SK-N-SH treated with all-trans-retinoic acid at 6 μM for 48 hours (cell line): ENCODE results near the gene RTN4RL2.

Experiments used
- ATAC-seq: fragments of 200-7000 bp; cut with Tn5 transposase; 3 replicates; pipeline ENCODE4 v1.9.1; 2020; ENCODE audit warnings: mild to moderate bottlenecking, moderate library complexity
- ARNTL ChIP-seq: fragments of 450-650 bp; formaldehyde crosslinking; IDR thresholded peaks from 2 replicates; pipeline ENCODE4 v1.5.0; 2020; ENCODE audit warnings: low read depth, mild to moderate bottlenecking, moderate library complexity, borderline replicate concordance
- BACH2 ChIP-seq: fragments of 250-450 bp; sonication (Bioruptor Pico); IDR thresholded peaks from 2 replicates; pipeline ENCODE4 v1.9.0; 2021; ENCODE audit warnings: mild to moderate bottlenecking, borderline replicate concordance
- CSDC2 ChIP-seq: fragments of 250-450 bp; sonication (Bioruptor Pico); IDR thresholded peaks from 2 replicates; pipeline ENCODE4 v1.5.0; 2020; ENCODE audit warnings: mild to moderate bottlenecking, moderate library complexity
- ESRRG ChIP-seq: fragments of 250-450 bp; sonication (Bioruptor Pico); IDR thresholded peaks from 2 replicates; pipeline ENCODE4 v1.6.1; 2021; ENCODE audit warnings: mild to moderate bottlenecking
- GLIS3 ChIP-seq: fragments of 250-450 bp; sonication (Bioruptor Pico); IDR thresholded peaks from 2 replicates; pipeline ENCODE4 v1.5.0; 2020; ENCODE audit warnings: mild to moderate bottlenecking, moderate library complexity
- ISL1 ChIP-seq: fragments of 250-450 bp; sonication (Bioruptor Pico); IDR thresholded peaks from 2 replicates; pipeline ENCODE4 v2.1.2; 2022; ENCODE audit warnings: mild to moderate bottlenecking, moderate library complexity
- OSR1 ChIP-seq: fragments of 250-450 bp; sonication (Bioruptor Pico); IDR thresholded peaks from 2 replicates; pipeline ENCODE4 v1.8.0; 2022; ENCODE audit warnings: moderate library complexity, mild to moderate bottlenecking, inconsistent platforms
- PPARA ChIP-seq: fragments of 250-450 bp; sonication (Bioruptor Pico); IDR thresholded peaks from 2 replicates; pipeline ENCODE4 v1.5.0; 2020; ENCODE audit warnings: mild to moderate bottlenecking, borderline replicate concordance
- RARB ChIP-seq: fragments of 250-450 bp; sonication (Bioruptor Pico); IDR thresholded peaks from 2 replicates; pipeline ENCODE4 v1.8.0; 2021; ENCODE audit warnings: mild to moderate bottlenecking, moderate library complexity
- SNAI2 ChIP-seq: fragments of 250-450 bp; sonication (Bioruptor Pico); IDR thresholded peaks from 2 replicates; pipeline ENCODE4 v1.5.0; 2020; ENCODE audit warnings: mild to moderate bottlenecking, moderate library complexity
- TCF4 ChIP-seq: fragments of 250-450 bp; sonication (Bioruptor Pico); IDR thresholded peaks from 2 replicates; pipeline ENCODE4 v1.8.0; 2021; ENCODE audit warnings: mild to moderate bottlenecking, moderate library complexity, borderline replicate concordance
- TOX ChIP-seq: fragments of 250-450 bp; sonication (Bioruptor Pico); IDR thresholded peaks from 2 replicates; pipeline ENCODE4 v1.8.0; 2021; ENCODE audit warnings: mild to moderate bottlenecking, moderate library complexity, borderline replicate concordance
- ZFP3 ChIP-seq: fragments of 250-450 bp; sonication (Bioruptor Pico); IDR thresholded peaks from 2 replicates; pipeline ENCODE4 v1.5.0; 2020; ENCODE audit warnings: mild to moderate bottlenecking, moderate library complexity
- ZFP30 ChIP-seq: fragments of 450-650 bp; formaldehyde crosslinking; IDR thresholded peaks from 2 replicates; pipeline ENCODE4 v1.5.0; 2022; ENCODE audit warnings: mild to moderate bottlenecking, moderate library complexity
- ZNF565 ChIP-seq: fragments of 450-650 bp; formaldehyde crosslinking; conservative IDR thresholded peaks from 2 replicates; pipeline ENCODE4 v1.5.0; 2020; ENCODE audit warnings: low read depth, mild to moderate bottlenecking, moderate library complexity
- ZNF70 ChIP-seq: fragments of 450-650 bp; formaldehyde crosslinking; IDR thresholded peaks from 2 replicates; pipeline ENCODE4 v1.5.0; 2020; ENCODE audit warnings: mild to moderate bottlenecking, moderate library complexity
- ZNF8 ChIP-seq: fragments of 450-650 bp; formaldehyde crosslinking; IDR thresholded peaks from 2 replicates; pipeline ENCODE4 v1.5.0; 2020; ENCODE audit warnings: mild to moderate bottlenecking, moderate library complexity
- TF ChIP-seq, protein P1 (sequence below): fragments of 250-450 bp; sonication (Bioruptor Pico); IDR thresholded peaks from 2 replicates; pipeline ENCODE4 v1.8.0; 2021; ENCODE audit warnings: low read depth, mild to moderate bottlenecking, moderate library complexity, borderline replicate concordance
- TF ChIP-seq, protein P2 (sequence below): fragments of 250-450 bp; sonication (Bioruptor Pico); IDR thresholded peaks from 2 replicates; pipeline ENCODE4 v1.5.0; 2020; ENCODE audit warnings: mild to moderate bottlenecking, moderate library complexity
- TF ChIP-seq, protein P3 (sequence below): fragments of 250-450 bp; sonication (Bioruptor Pico); IDR thresholded peaks from 2 replicates; pipeline ENCODE4 v1.5.1; 2021; ENCODE audit warnings: mild to moderate bottlenecking, moderate library complexity
- TF ChIP-seq, protein P4 (sequence below): fragments of 250-450 bp; sonication (Bioruptor Pico); IDR thresholded peaks from 2 replicates; pipeline ENCODE4 v1.8.0; 2020; ENCODE audit warnings: mild to moderate bottlenecking, moderate library complexity, borderline replicate concordance

Gene RTN4RL2

DNA sequence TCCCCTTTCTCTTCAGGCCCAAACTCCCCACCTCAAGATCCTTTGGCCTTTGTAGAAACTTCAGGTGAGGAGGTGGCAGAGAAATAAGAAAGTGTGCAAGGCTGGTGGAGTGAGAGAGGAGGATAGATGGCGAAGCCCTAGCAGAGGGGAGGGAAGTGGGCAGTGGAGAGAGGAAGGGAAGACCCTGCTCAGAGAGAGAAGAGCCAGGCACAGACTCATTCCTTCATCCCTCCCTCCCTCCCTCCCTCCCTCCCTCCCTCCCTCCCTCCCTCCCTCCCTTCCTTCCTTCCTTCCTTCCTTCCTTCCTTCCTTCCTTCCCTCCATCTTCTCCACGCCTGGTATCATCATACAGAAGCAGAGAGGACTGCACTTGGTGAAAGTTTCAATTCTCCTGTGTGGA, 21.0 kb downstream of the RTN4RL2 start (continued):
- TF ChIP-seq, protein P1, sequence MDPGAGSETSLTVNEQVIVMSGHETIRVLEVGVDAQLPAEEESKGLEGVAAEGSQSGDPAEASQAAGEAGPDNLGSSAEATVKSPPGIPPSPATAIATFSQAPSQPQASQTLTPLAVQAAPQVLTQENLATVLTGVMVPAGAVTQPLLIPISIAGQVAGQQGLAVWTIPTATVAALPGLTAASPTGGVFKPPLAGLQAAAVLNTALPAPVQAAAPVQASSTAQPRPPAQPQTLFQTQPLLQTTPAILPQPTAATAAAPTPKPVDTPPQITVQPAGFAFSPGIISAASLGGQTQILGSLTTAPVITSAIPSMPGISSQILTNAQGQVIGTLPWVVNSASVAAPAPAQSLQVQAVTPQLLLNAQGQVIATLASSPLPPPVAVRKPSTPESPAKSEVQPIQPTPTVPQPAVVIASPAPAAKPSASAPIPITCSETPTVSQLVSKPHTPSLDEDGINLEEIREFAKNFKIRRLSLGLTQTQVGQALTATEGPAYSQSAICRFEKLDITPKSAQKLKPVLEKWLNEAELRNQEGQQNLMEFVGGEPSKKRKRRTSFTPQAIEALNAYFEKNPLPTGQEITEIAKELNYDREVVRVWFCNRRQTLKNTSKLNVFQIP (CRISPR knock-in tag) = no peak
- TF ChIP-seq ZNF8 (CRISPR knock-in tag) (no peak), OSR1 (no peak), ZFP3 (CRISPR knock-in tag) (no peak), TOX (CRISPR knock-in tag) (no peak), SNAI2 (no peak), ZNF565 (CRISPR knock-in tag) (no peak)
- TF ChIP-seq, protein P2, sequence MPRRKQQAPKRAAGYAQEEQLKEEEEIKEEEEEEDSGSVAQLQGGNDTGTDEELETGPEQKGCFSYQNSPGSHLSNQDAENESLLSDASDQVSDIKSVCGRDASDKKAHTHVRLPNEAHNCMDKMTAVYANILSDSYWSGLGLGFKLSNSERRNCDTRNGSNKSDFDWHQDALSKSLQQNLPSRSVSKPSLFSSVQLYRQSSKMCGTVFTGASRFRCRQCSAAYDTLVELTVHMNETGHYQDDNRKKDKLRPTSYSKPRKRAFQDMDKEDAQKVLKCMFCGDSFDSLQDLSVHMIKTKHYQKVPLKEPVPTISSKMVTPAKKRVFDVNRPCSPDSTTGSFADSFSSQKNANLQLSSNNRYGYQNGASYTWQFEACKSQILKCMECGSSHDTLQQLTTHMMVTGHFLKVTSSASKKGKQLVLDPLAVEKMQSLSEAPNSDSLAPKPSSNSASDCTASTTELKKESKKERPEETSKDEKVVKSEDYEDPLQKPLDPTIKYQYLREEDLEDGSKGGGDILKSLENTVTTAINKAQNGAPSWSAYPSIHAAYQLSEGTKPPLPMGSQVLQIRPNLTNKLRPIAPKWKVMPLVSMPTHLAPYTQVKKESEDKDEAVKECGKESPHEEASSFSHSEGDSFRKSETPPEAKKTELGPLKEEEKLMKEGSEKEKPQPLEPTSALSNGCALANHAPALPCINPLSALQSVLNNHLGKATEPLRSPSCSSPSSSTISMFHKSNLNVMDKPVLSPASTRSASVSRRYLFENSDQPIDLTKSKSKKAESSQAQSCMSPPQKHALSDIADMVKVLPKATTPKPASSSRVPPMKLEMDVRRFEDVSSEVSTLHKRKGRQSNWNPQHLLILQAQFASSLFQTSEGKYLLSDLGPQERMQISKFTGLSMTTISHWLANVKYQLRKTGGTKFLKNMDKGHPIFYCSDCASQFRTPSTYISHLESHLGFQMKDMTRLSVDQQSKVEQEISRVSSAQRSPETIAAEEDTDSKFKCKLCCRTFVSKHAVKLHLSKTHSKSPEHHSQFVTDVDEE = no peak
- TF ChIP-seq, protein P3, sequence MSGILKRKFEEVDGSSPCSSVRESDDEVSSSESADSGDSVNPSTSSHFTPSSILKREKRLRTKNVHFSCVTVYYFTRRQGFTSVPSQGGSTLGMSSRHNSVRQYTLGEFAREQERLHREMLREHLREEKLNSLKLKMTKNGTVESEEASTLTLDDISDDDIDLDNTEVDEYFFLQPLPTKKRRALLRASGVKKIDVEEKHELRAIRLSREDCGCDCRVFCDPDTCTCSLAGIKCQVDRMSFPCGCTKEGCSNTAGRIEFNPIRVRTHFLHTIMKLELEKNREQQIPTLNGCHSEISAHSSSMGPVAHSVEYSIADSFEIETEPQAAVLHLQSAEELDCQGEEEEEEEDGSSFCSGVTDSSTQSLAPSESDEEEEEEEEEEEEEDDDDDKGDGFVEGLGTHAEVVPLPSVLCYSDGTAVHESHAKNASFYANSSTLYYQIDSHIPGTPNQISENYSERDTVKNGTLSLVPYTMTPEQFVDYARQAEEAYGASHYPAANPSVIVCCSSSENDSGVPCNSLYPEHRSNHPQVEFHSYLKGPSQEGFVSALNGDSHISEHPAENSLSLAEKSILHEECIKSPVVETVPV = no peak

DNA sequence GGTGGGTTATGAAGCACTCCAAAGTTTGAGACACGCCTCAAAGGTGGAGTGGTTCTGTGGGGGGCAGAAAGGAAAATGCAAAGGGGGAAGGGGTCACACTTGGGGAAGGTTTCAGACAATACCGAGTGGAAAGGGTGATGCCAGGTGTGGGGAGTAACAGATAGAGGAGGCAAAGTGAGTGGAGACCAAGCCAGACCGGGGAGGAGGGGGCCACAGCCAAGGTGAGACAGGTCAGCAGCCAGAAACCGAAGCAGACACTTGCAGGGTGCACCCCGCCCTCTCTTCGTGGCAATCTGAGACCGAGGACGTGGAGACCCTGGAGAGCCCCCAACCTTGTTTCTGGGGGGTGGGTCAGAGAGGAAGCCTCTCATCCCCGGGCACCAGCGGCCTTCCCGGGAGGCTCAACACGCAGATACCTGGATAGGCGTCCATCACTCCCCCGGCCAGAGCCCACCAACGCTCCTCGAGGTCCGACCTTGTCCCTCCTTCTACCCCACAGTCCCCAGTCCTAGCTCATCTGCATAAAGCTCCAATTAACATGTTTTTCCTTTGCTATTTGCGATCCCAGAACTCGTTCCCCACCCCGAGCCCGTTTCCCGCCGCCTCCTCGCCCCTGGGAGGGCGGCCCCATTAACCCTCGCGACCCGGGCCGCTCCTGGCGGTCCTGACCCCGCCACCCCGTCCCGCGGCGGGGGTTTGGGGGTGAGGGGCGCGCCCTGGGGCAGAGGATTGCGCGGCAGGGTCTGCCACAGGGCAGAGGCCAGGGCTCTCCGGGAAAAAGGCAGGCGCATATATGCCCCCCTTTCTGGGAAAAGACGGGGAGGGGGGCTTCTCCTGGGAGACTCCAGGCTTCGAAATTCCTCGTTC, 21.8 kb downstream of the RTN4RL2 start:
- TF ChIP-seq OSR1 (no peak), ZNF565 (CRISPR knock-in tag) (no peak), CSDC2 (CRISPR knock-in tag) (no peak), PPARA (CRISPR knock-in tag) (no peak), SNAI2 (no peak), ESRRG (CRISPR knock-in tag) (no peak), ZNF70 (CRISPR knock-in tag) (no peak), TCF4 (CRISPR knock-in tag) (no peak), ZFP3 (CRISPR knock-in tag) (no peak), ZNF8 (CRISPR knock-in tag) (no peak), GLIS3 (CRISPR knock-in tag) (no peak), TOX (CRISPR knock-in tag) (no peak), ISL1 (CRISPR knock-in tag) (no peak), ZFP30 (CRISPR knock-in tag) (no peak), ARNTL (CRISPR knock-in tag) (no peak)
- TF ChIP-seq, protein P1 (CRISPR knock-in tag) = no peak
- TF ChIP-seq, protein P3 = no peak
- TF ChIP-seq, all 23 proteins: peak for 0
- ATAC-seq = no peak; the same call in 2 of the 3 replicates

DNA sequence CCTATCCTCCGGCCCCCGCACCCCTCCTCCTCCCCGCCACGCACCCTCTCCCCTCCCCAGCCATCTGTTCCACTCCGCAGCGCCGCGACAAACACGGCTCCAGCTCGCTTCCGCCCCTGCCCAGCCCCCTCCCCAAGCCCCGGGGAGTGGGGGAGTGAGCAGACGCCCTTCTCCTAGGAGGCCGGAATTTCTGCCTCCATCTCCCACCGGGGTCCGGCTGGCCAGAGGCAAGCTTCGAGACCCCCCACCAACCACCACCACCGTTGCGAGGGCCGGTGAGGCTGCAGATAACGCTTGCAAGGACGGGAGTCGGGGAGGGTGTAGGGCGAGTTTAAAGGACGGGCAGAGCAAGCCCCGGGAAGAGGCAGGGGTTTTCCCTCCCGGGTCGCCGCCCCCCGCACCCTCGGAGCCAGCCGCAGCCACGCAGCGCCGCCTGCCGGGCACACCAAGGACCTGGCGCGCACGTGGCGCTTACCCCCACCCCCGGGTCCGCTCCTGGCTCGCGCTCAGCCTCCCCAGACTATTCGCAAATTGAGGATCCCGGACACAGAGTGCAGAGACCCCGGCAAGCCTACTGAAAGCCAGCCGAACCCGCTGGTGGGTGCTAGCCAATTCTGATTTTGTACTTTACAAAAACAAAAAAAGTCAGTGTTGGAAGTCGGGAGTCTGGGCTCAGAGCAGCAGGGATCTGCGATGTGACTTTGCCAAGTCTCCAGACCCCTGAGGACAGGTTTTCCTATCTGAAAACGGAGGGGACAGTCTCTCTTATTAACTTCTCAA, 22.6 kb downstream of the RTN4RL2 start:
- no peak for TF ChIP-seq ZNF8 (CRISPR knock-in tag)
- TF ChIP-seq, protein P4, sequence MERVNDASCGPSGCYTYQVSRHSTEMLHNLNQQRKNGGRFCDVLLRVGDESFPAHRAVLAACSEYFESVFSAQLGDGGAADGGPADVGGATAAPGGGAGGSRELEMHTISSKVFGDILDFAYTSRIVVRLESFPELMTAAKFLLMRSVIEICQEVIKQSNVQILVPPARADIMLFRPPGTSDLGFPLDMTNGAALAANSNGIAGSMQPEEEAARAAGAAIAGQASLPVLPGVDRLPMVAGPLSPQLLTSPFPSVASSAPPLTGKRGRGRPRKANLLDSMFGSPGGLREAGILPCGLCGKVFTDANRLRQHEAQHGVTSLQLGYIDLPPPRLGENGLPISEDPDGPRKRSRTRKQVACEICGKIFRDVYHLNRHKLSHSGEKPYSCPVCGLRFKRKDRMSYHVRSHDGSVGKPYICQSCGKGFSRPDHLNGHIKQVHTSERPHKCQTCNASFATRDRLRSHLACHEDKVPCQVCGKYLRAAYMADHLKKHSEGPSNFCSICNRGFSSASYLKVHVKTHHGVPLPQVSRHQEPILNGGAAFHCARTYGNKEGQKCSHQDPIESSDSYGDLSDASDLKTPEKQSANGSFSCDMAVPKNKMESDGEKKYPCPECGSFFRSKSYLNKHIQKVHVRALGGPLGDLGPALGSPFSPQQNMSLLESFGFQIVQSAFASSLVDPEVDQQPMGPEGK (CRISPR knock-in tag) = peak; percentile 34; the same call in 1 of the 2 replicates
- TF ChIP-seq BACH2 (CRISPR knock-in tag) = no peak
- TF ChIP-seq RARB (CRISPR knock-in tag) = no peak
- TF ChIP-seq GLIS3 (CRISPR knock-in tag) = no peak
- TF ChIP-seq, protein P1 (CRISPR knock-in tag) = no peak
- ATAC-seq = peak; percentile 80
